Measurements from ENCODE around the gene ENKD1.

The ENKD1 gene

GRCh38 chr16:67663877-67664222, 2.7 kb downstream of the ENKD1 start:
- no peak for DNase-seq (ENCODE audit: low read depth)

GRCh38 chr16:67663151-67663876, 3.2 kb downstream of the ENKD1 start:
- DNase-seq (ENCODE audit: low read depth) = no peak

GRCh38 chr16:67662653-67663010, 3.9 kb downstream of the ENKD1 start:
- DNase-seq (ENCODE audit: low read depth) = no peak

GRCh38 chr16:67661886-67662652, 4.5 kb downstream of the ENKD1 start:
- DNase-seq (ENCODE audit: low read depth) = no peak

- no peak for DNase-seq (ENCODE audit: low read depth)
These were observed 5.3 kb downstream of the ENKD1 start for GRCh38 chr16:67661101-67661761.

GRCh38 chr16:67660564-67661028, 6.0 kb downstream of the ENKD1 start, which contains the start of gene PARD6A:
Gene PARD6A, plus strand, starts transcription at chr16:67660960. Its CDS starts 79 bp downstream, at chr16:67661039.
- DNase-seq (ENCODE audit: low read depth) = peak; percentile 92

GRCh38 chr16:67659675-67660563, 6.6 kb downstream of the ENKD1 start, which contains the start of gene ACD:
Gene ACD, minus strand, starts transcription at chr16:67660260. Its CDS starts 40 bp downstream, at chr16:67660220.
- DNase-seq (ENCODE audit: low read depth) = peak; percentile 93

- DNase-seq (ENCODE audit: low read depth) = no peak
These were observed 7.5 kb downstream of the ENKD1 start for GRCh38 chr16:67658849-67659674.

- DNase-seq (ENCODE audit: low read depth) = no peak
These were observed 8.6 kb downstream of the ENKD1 start for GRCh38 chr16:67657751-67658518.

GRCh38 chr16:67657017-67657608, 9.4 kb downstream of the ENKD1 start:
- no peak for DNase-seq (ENCODE audit: low read depth)

GRCh38 chr16:67656344-67657016, 10.1 kb downstream of the ENKD1 start:
- no peak for DNase-seq (ENCODE audit: low read depth)

- DNase-seq (ENCODE audit: low read depth) = no peak
These were observed 11.2 kb downstream of the ENKD1 start for GRCh38 chr16:67655363-67655762.

GRCh38 chr16:67654403-67654911, 12.1 kb downstream of the ENKD1 start:
- no peak for DNase-seq (ENCODE audit: low read depth)

- DNase-seq (ENCODE audit: low read depth) = no peak
These were observed 12.7 kb downstream of the ENKD1 start for GRCh38 chr16:67653789-67654402.

- no peak for DNase-seq (ENCODE audit: low read depth)
These were observed 13.3 kb downstream of the ENKD1 start for GRCh38 chr16:67653128-67653788.

- DNase-seq (ENCODE audit: low read depth) = no peak
These were observed 13.9 kb downstream of the ENKD1 start for GRCh38 chr16:67652578-67653127.

- no peak for DNase-seq (ENCODE audit: low read depth)
These were observed 14.7 kb downstream of the ENKD1 start for GRCh38 chr16:67651847-67652246.

- no peak for DNase-seq (ENCODE audit: low read depth)
These were observed 15.5 kb downstream of the ENKD1 start for GRCh38 chr16:67651039-67651438.

Measured in activated T-helper 9 cell treated with anti-CD3 and anti-CD28 coated beads, Interleukin-2, amount 50 U/mL, for 16 hours (primary cell).